ENCODE measurements around the gene KLHL30. TPM values are rescaled to one million over a fixed set of nuclear protein-coding genes. Genes with fewer than 3 reads are reported as not detected.

The KLHL30 gene
- total RNA-seq, 2 donors from 2014 or later: 15.8 to 16.6 TPM

DNA sequence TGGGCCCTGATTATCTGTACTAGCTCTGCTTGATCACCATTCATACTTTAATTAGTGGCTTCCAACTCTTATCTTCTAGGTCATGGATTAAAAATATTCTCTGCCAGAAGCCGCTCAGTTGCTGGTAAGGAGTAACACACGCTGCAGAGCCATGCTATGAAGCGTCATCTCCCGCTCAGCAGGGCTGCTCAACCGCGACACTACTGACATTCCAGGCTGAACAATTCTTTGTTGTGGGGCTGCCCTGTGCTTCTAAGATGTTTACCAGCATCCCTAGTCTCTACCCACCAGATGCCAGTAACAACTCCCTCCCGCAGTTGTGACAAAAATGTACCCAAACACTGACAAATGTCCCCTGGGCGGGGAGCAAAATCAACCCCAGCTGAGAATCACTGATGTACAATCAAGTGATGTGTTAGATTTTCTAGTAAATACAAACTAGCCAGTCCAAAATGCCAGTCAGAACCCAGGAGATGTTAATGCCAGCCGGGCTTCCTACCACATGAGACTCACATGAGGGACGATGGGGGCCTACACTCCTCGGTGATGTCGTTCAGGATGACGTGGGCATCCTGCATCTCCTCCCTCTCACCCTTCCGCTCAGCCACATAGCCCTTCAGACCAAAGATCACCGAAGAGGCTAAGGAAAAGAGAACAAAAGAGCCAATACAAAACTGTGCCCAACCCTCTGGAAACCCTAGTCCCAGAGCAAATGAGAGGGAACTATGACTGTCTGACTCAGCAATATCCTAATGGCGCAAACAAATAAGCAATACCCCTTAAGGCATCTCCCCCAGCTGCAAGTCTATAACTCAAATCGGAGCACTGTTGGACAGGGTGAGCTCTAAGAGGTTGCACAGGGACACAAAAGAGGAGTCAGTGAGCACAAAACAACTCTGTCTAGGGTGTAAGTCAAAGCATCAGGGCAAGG, 49.4 kb downstream of the KLHL30 start:
- intact Hi-C loops (cut with DNase I): no loop called here
- ATAC-seq: peak in 1 of 2 donors; percentile 57
- DNase-seq: no peak

GRCh38 chr2:238190445-238190844, 52.0 kb downstream of the KLHL30 start:
- intact Hi-C loops (cut with DNase I): no loop called here
- no peak for ATAC-seq

More at GRCh38 chr2:238190445-238190844, 52.0 kb downstream of the KLHL30 start:
- no peak for DNase-seq

Other genes starting within 250 kb of the KLHL30 start
- gene UBE2F, start 171.7 kb upstream of the KLHL30 start, total RNA-seq: 10 to 100 TPM; 66.1 to 87.8 TPM
- 10 to 100 TPM in 1 of 2 donors, 1 to 10 TPM in 1; 9.6 to 10.9 TPM for gene SCLY, start 77.7 kb upstream of the KLHL30 start, total RNA-seq
- gene ESPNL, start 38.3 kb upstream of the KLHL30 start, total RNA-seq: under 1 TPM; 0.15 to 0.26 TPM
- gene ERFE, start 20.3 kb downstream of the KLHL30 start, total RNA-seq: 1 to 10 TPM in 1 of 2 donors, not detected in 1; 1.2 TPM
- gene ILKAP, start 65.0 kb downstream of the KLHL30 start, total RNA-seq: 10 to 100 TPM; 23.4 to 27.9 TPM
- 1 to 10 TPM; 3.8 to 4.3 TPM for gene HES6, start 101.4 kb downstream of the KLHL30 start, total RNA-seq
- 1 to 10 TPM; 6.4 to 8.1 TPM for gene PER2, start 149.9 kb downstream of the KLHL30 start, total RNA-seq
- gene TRAF3IP1, start 181.8 kb downstream of the KLHL30 start, total RNA-seq: 10 to 100 TPM; 12.1 to 14.2 TPM

Data from left cardiac atrium (tissue), 4 donors.